ENCODE data around the gene FMNL1.

- TF ChIP-seq, protein P1, sequence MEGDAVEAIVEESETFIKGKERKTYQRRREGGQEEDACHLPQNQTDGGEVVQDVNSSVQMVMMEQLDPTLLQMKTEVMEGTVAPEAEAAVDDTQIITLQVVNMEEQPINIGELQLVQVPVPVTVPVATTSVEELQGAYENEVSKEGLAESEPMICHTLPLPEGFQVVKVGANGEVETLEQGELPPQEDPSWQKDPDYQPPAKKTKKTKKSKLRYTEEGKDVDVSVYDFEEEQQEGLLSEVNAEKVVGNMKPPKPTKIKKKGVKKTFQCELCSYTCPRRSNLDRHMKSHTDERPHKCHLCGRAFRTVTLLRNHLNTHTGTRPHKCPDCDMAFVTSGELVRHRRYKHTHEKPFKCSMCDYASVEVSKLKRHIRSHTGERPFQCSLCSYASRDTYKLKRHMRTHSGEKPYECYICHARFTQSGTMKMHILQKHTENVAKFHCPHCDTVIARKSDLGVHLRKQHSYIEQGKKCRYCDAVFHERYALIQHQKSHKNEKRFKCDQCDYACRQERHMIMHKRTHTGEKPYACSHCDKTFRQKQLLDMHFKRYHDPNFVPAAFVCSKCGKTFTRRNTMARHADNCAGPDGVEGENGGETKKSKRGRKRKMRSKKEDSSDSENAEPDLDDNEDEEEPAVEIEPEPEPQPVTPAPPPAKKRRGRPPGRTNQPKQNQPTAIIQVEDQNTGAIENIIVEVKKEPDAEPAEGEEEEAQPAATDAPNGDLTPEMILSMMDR (IDR thresholded peaks at IDR 0.05): no peak
- no peak for TF ChIP-seq EP300 (IDR thresholded peaks at IDR 0.05)
- TF ChIP-seq POLR2A (IDR thresholded peaks at IDR 0.05): no peak
- no peak for TF ChIP-seq POLR2AphosphoS5 (IDR thresholded peaks at IDR 0.05)
Measured at GRCh38 chr17:45269912-45270311, 48.2 kb downstream of the FMNL1 start.

Measured in upper lobe of left lung (tissue), 4 donors.